GM21737 (cell line): ENCODE measurements around the gene CFAP68.
"Not testable (repeated sequence)": the region's sequence is repeated elsewhere in the genome, so short reads cannot be mapped to it uniquely, and the experiment has no call there.

Experiments used
- ATAC-seq: cut with Tn5 transposase; IDR thresholded peaks from one replicate; pipeline ENCODE4 v1.9.1; 2021; ENCODE audit warnings: mild to moderate bottlenecking, moderate library complexity; ENCODE audit not compliant: unreplicated experiment

Gene CFAP68

DNA sequence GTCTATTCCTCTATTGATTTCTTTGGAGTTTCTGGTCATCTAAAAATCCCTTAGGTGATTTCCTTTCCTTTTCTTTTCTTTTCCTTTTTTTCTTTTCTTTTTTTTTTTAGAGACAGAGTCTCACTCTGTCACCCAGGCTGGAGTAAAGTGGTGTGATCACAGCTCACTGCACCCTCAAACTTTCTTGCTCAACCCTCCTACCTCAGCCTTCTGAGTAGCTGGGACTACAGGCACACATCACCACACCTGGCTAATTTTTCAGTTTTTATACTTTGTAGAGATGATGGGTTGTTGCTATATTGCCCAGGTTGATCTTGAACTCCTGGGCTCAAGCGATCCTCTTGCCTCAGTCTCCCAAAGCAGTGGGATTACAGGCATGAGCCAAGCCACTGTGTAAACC, 37.4 kb downstream of the CFAP68 start:
- no peak for ATAC-seq

DNA sequence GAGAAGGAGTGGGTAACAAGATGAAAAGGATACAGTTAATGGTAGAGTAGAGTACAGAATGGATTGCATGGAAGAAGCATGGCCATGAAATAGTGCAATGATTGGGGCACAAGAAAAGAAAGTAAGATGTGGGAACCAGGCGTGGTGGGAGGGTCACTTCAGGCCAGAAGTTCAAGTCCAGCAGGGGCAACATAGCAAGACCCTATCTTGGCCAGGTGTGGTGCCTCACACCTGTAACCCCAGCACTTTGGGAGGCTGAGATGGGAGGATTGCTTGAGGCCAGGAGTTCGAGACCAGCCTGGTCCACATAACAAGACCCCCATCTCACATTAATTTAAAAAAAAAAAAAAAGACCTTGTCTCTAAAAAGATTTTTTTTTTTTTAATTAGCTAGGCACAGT, 38.0 kb downstream of the CFAP68 start:
- ATAC-seq, result no peak

DNA sequence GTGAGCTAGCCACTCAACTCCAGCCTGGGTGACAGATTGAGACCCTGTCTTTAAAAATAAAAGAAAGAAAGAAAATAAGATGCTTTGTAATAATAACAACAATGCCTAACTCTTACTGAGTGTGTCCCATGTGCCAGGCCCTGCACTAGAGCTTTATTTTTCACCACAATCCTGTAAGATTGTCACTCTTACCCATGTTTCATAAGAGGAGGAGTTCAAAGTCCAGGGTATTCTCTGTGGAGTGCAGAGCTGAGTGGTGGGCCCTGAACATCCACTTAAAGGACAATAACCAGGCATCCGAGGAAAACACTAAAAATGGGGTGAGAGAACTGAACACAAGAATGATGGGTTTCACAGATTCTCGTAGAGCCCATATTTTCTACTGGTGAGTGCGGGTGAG, 38.4 kb downstream of the CFAP68 start:
- no peak for ATAC-seq

GRCh38 chr11:111918390-111919256, 39.3 kb downstream of the CFAP68 start, which contains the start of gene C11orf52:
C11orf52 (plus strand) TSS chr11:111918913; CDS start chr11:111918973, 60 bp downstream.
- no peak for ATAC-seq

GRCh38 chr11:111920908-111921307, 41.6 kb downstream of the CFAP68 start:
- no peak for ATAC-seq

- ATAC-seq, result no peak
Observed at GRCh38 chr11:111921541-111922230, 42.3 kb downstream of the CFAP68 start.

GRCh38 chr11:111922803-111923202, 43.5 kb downstream of the CFAP68 start:
- ATAC-seq, result no peak

DNA sequence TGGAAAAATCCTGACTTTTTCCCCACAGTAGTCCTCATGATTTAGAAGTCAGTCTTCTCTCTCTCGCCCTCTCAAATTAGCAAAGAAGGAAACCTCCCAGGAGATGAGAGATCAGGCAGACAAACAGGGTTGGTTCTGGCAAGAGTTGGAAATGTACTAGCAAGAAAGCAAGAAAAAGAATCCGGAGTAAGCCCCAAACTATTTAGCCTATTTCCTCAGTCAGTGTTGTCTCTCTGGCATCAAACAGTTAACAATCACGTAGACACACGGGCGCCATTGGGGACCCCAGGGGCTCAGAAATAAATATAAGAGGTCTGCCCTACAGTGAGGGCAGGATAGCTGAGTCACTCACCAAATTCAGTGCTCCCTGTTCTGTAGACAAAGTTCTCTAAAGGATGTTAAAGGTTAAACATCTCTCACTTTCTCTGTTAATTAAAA, 44.0 kb downstream of the CFAP68 start:
- no peak for ATAC-seq

DNA sequence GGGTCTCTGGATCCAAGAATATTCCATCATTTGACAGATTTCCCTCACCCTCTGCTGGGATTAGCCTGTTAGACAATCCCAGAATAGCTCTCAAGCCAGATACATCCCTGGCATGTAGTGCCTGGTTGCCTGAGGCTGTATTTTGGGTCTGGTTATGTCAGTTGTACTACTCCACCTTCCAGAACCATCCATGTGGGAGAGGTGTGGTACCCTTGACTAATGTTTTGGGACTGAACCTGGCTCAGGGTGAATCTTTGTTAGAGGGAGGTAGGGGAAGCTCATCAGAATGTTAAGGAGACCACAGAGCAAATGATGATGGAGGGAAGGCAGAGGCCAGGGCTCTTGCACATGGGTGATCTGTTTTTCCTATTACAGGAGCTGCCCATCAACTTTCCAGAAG, 44.6 kb downstream of the CFAP68 start:
- ATAC-seq, result no peak

GRCh38 chr11:111925953-111926352, 46.6 kb downstream of the CFAP68 start:
- no peak for ATAC-seq

DNA sequence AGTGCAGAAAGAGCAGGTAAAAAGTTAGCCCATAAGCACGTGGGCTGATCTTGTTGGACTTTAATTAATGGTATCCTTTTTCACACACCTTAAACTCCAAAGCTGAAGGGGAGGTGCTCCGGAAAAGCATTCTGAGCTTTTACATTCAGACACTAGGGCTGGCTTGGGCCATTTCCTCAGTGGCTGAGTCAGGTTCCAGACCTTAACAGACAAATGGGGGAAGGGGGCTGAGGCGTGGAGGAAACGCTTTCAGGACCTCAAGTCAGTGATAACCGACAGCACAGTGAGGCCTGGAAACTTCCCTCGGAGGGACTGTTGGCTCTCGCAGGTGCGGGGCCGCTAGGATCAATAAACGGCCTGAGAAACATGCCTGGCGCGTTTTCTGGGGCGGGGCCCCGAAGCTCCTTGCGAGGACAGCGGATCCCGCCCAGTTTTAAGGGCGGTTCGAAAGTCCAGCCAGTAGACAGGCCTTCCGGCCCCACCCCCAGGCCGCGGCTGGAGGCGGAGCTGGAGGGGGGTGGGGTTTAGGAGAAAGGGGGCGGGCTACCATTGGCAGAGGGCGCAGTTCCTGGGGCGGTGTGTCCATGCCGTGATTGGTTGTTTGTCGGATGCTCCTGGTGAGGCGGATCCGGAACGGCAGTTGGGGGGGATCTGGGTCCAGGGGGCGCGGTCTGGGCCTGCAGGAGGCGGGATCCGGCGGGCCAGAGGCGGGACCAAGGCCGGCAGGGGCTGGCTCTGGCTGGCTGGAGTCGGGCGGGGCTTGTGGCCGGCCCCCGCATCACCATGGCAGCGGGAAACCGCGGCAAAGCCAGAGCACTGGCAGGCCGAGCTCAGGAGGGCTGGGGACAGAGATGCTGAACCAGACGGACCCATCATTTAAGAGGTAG, 47.4 kb downstream of the CFAP68 start:
- peak; percentile 90 for ATAC-seq

DNA sequence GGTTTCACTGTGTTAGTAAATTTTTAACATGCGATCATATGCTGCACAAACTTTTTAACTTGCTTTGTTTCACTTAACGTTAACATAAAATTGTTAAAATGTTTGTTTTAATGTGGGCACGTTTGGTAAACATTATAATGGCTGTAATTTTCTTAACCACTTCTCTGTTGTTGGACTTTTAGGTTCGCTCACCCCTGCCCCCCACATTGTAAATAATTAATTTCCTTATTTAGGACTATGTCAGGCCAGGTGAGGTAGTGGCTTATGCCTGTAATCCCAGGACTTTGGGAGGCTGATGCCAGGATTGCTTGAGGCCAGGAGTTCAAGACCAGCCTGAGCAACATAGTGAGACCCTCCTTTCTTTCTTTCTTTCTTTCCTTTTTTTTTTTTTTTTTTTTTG, 51.1 kb downstream of the CFAP68 start:
- ATAC-seq, result no peak

- no peak for ATAC-seq
Observed at GRCh38 chr11:111932611-111932950, 53.2 kb downstream of the CFAP68 start.

DNA sequence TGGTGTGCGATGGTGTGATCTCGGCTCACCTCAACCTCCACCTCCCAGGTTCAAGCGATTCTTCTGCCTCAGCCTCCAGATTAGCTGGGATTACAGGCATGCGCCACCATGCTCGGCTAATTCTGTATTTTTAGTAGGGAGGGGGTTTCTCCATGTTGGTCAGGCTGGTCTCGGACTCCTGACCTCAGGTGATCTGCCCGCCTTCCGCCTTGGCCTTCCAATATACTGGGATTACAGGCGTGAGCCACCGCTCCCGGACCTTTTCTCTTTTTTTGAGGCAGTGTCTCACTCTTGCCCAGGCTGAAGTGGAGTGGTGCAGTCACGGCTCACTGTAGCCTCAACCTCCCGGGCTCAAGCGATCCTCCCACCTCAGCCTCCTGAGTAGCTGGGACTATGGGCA, 53.8 kb downstream of the CFAP68 start:
- ATAC-seq, result not testable (repeated sequence)

- no peak for ATAC-seq
Observed at GRCh38 chr11:111933872-111934271, 54.5 kb downstream of the CFAP68 start.

DNA sequence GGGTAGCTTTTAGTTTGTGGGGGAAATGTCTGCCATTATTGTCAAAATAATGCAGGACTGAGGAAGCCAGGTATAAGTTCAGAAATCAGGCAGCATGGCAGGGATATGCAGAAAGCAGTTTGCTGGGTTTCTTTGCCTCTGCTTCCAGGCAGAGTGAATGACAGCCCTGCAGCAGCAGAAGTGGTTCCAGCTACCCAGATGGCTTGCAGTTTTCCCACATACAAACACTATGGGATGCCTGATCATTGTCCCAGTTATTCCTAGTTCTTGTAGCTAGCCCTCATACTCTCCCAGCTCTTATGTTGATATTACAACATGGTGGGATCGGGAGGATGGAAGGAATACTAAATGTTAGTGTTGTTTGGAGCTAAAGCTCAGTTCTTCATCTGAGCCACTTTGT, 55.0 kb downstream of the CFAP68 start:
- ATAC-seq, result no peak
